ENCODE measurements around the gene OLFML2A.

The OLFML2A gene

GRCh38 chr9:124849801-124850200 lies 72.9 kb downstream of the OLFML2A start:
- H3K27ac Mint-ChIP-seq = no peak overlapping the region
- H3K4me3 Mint-ChIP-seq = no peak overlapping the region
- no peaks in the 10 kb centered on the region for H3K36me3 Mint-ChIP-seq (ENCODE audit: low read depth)
- no peaks in the 10 kb centered on the region for H3K9me3 Mint-ChIP-seq
- H3K27me3 Mint-ChIP-seq (ENCODE audit: low read depth) = peaks cover 3% of the 10 kb centered on the region
- H3K4me1 Mint-ChIP-seq (ENCODE audit: low read depth) = peaks cover 4% of the 10 kb centered on the region

GRCh38 chr9:124852121-124852828 lies 75.3 kb downstream of the OLFML2A start:
- Mint-ChIP-seq H3K9me3 (no peaks in the 10 kb centered on the region), H3K27me3 (ENCODE audit: low read depth) (peaks cover 3% of the 10 kb centered on the region), H3K4me3 (peak overlapping the region; percentile 54), H3K27ac (no peak overlapping the region), H3K36me3 (ENCODE audit: low read depth) (no peaks in the 10 kb centered on the region), H3K4me1 (ENCODE audit: low read depth) (peaks cover 4% of the 10 kb centered on the region)

- peaks cover 7% of the 10 kb centered on the region for H3K4me1 Mint-ChIP-seq (ENCODE audit: low read depth)
- H3K36me3 Mint-ChIP-seq (ENCODE audit: low read depth) = peaks cover 3% of the 10 kb centered on the region
- peaks cover 3% of the 10 kb centered on the region for H3K27me3 Mint-ChIP-seq (ENCODE audit: low read depth)
- H3K9me3 Mint-ChIP-seq = no peaks in the 10 kb centered on the region
- no peak within 1 kb of the TSS for H3K27ac Mint-ChIP-seq
- H3K4me3 Mint-ChIP-seq = peak within 1 kb of the TSS; percentile 54
These were observed 76.0 kb downstream of the OLFML2A start, which contains the start of gene WDR38 for GRCh38 chr9:124852829-124853531. WDR38 (plus strand) TSS chr9:124853460; CDS start chr9:124853532, 72 bp downstream.

- Mint-ChIP-seq H3K4me3 (peak overlapping the region; percentile 54), H3K4me1 (ENCODE audit: low read depth) (peaks cover 7% of the 10 kb centered on the region), H3K9me3 (no peaks in the 10 kb centered on the region), H3K27ac (no peak overlapping the region), H3K27me3 (ENCODE audit: low read depth) (peaks cover 3% of the 10 kb centered on the region), H3K36me3 (ENCODE audit: low read depth) (peaks cover 7% of the 10 kb centered on the region)
These were observed 76.7 kb downstream of the OLFML2A start for GRCh38 chr9:124853605-124854143.

- no peaks in the 10 kb centered on the region for H3K9me3 Mint-ChIP-seq
- H3K27me3 Mint-ChIP-seq (ENCODE audit: low read depth) = peaks cover 3% of the 10 kb centered on the region
- H3K4me3 Mint-ChIP-seq = no peak overlapping the region
- H3K27ac Mint-ChIP-seq = no peak overlapping the region
- peaks cover 7% of the 10 kb centered on the region for H3K36me3 Mint-ChIP-seq (ENCODE audit: low read depth)
- peaks cover 7% of the 10 kb centered on the region for H3K4me1 Mint-ChIP-seq (ENCODE audit: low read depth)
These were observed 77.2 kb downstream of the OLFML2A start for GRCh38 chr9:124854161-124854560.

- Mint-ChIP-seq H3K4me1 (ENCODE audit: low read depth) (peaks cover 13% of the 10 kb centered on the region), H3K36me3 (ENCODE audit: low read depth) (peaks cover 12% of the 10 kb centered on the region), H3K27ac (peak overlapping the region; percentile 69), H3K9me3 (no peaks in the 10 kb centered on the region), H3K4me3 (peak overlapping the region; percentile 26), H3K27me3 (ENCODE audit: low read depth) (peaks cover 3% of the 10 kb centered on the region)
These were observed 77.9 kb downstream of the OLFML2A start for GRCh38 chr9:124854822-124855221.

- peaks cover 20% of the 10 kb centered on the region for H3K4me1 Mint-ChIP-seq (ENCODE audit: low read depth)
- H3K27me3 Mint-ChIP-seq (ENCODE audit: low read depth) = no peaks in the 10 kb centered on the region
- H3K9me3 Mint-ChIP-seq = no peaks in the 10 kb centered on the region
- no peak overlapping the region for H3K27ac Mint-ChIP-seq
- peaks cover 20% of the 10 kb centered on the region for H3K36me3 Mint-ChIP-seq (ENCODE audit: low read depth)
- H3K4me3 Mint-ChIP-seq = no peak overlapping the region
These were observed 78.6 kb downstream of the OLFML2A start for GRCh38 chr9:124855566-124855943.

GRCh38 chr9:124855944-124856765 lies 79.2 kb downstream of the OLFML2A start:
- Mint-ChIP-seq H3K36me3 (ENCODE audit: low read depth) (peaks cover 22% of the 10 kb centered on the region), H3K27me3 (ENCODE audit: low read depth) (no peaks in the 10 kb centered on the region), H3K27ac (no peak overlapping the region), H3K9me3 (no peaks in the 10 kb centered on the region), H3K4me1 (ENCODE audit: low read depth) (peaks cover 20% of the 10 kb centered on the region), H3K4me3 (no peak overlapping the region)

- Mint-ChIP-seq H3K9me3 (no peaks in the 10 kb centered on the region), H3K4me3 (no peak overlapping the region)
These were observed 80.7 kb downstream of the OLFML2A start for GRCh38 chr9:124857533-124858162.

GRCh38 chr9:124858330-124859046 lies 81.6 kb downstream of the OLFML2A start:
- peaks cover 25% of the 10 kb centered on the region for H3K36me3 Mint-ChIP-seq (ENCODE audit: low read depth)
- H3K27me3 Mint-ChIP-seq (ENCODE audit: low read depth) = no peaks in the 10 kb centered on the region
- no peaks in the 10 kb centered on the region for H3K9me3 Mint-ChIP-seq
- no peak overlapping the region for H3K27ac Mint-ChIP-seq
- peaks cover 20% of the 10 kb centered on the region for H3K4me1 Mint-ChIP-seq (ENCODE audit: low read depth)
- no peak overlapping the region for H3K4me3 Mint-ChIP-seq

More at GRCh38 chr9:124857533-124858162, 80.7 kb downstream of the OLFML2A start:
- H3K27me3 Mint-ChIP-seq (ENCODE audit: low read depth) = no peaks in the 10 kb centered on the region
- H3K4me1 Mint-ChIP-seq (ENCODE audit: low read depth) = peaks cover 20% of the 10 kb centered on the region
- H3K27ac Mint-ChIP-seq = no peak overlapping the region
- peaks cover 25% of the 10 kb centered on the region for H3K36me3 Mint-ChIP-seq (ENCODE audit: low read depth)

GRCh38 chr9:124859803-124860581 lies 83.1 kb downstream of the OLFML2A start:
- H3K27ac Mint-ChIP-seq = peak overlapping the region; percentile 82
- no peaks in the 10 kb centered on the region for H3K9me3 Mint-ChIP-seq
- H3K4me1 Mint-ChIP-seq (ENCODE audit: low read depth) = peaks cover 22% of the 10 kb centered on the region
- H3K27me3 Mint-ChIP-seq (ENCODE audit: low read depth) = no peaks in the 10 kb centered on the region
- H3K4me3 Mint-ChIP-seq = peak overlapping the region; percentile 85
- H3K36me3 Mint-ChIP-seq (ENCODE audit: low read depth) = peaks cover 25% of the 10 kb centered on the region

GRCh38 chr9:124860582-124861341 lies 83.8 kb downstream of the OLFML2A start:
- Mint-ChIP-seq H3K9me3 (no peaks in the 10 kb centered on the region), H3K36me3 (ENCODE audit: low read depth) (peaks cover 25% of the 10 kb centered on the region), H3K27ac (peak overlapping the region; percentile 86), H3K27me3 (ENCODE audit: low read depth) (no peaks in the 10 kb centered on the region), H3K4me1 (ENCODE audit: low read depth) (peaks cover 22% of the 10 kb centered on the region), H3K4me3 (peak overlapping the region; percentile 85)

Measured in T-helper 1 cell treated with Interleukin-12 subunit alpha and Interleukin-12 subunit beta and Interleukin-4 antibody, amounts not matched to agents 30 μg/mL and 1 μg/mL, for 36 hours (primary cell).